HEK293 (cell line): ENCODE data around the gene NECTIN4.

Source experiments
- CTCF ChIA-PET: fragments of 350-600 bp; formaldehyde crosslinking; extraction: SDS; loops from one replicate; lab custom pipeline; 2021; ENCODE audit warnings: antibody characterized with exemption; lab: Yijun Ruan, JAX
- POLR2A ChIA-PET: fragments of 300-600 bp; formaldehyde crosslinking; extraction: SDS; loops from one replicate; lab custom pipeline; 2020; ENCODE audit warnings: antibody characterized with exemption, inconsistent platforms; lab: Yijun Ruan, JAX
- H3K27ac ChIP-seq: fragments of 200-500 bp; sonication (Bioruptor generic); 2 replicates; pipeline ENCODE4 v1.5.1; 2014; ENCODE audit warnings: low read depth, low read length, control low read depth, inconsistent platforms; ENCODE audit errors: extremely low read depth
- H3K36me3 ChIP-seq, 2 experiments: fragments of 200-500 bp in 1 of 2; sonication (Bioruptor generic) in 1 of 2; 1 replicate in 1 of 2; 2 replicates in 1 of 2; pipeline ENCODE4 v1.5.1; 2014 to 2017; ENCODE audit warnings: inconsistent platforms in 2 of 2, low read length in 2 of 2; ENCODE audit not compliant: control insufficient read depth in 2 of 2, insufficient read depth in 1 of 2
- H3K4me1 ChIP-seq: fragments of 200-500 bp; sonication (Bioruptor generic); 2 replicates; pipeline ENCODE4 v1.5.1; 2014; ENCODE audit warnings: mild to moderate bottlenecking, low read length, inconsistent platforms; ENCODE audit not compliant: control insufficient read depth, insufficient read depth
- H3K4me3 ChIP-seq: 2 replicates; pipeline ENCODE4 v1.5.1; 2011; ENCODE audit warnings: low read depth, mild to moderate bottlenecking, control low read depth, low read length, moderate library complexity
- H3K9me3 ChIP-seq: fragments of 200-500 bp; sonication (Bioruptor generic); 2 replicates; pipeline ENCODE4 v1.5.1; 2014; ENCODE audit warnings: low read depth, low read length, inconsistent platforms; ENCODE audit not compliant: control insufficient read depth, insufficient read depth
- BCL11A ChIP-seq: fragments of 450-650 bp; formaldehyde crosslinking; IDR thresholded peaks from 2 replicates; pipeline ENCODE4 v1.5.1; 2016; ENCODE audit warnings: low read depth, missing biosample characterization, missing genetic modification characterization
- HOXC10 ChIP-seq: sonication (generic); formaldehyde crosslinking; IDR thresholded peaks from 2 replicates; pipeline ENCODE4 v1.8.1; 2023; ENCODE audit warnings: mild to moderate bottlenecking, missing genetic modification reagents
- IKZF3 ChIP-seq: fragments of 450-650 bp; IDR thresholded peaks from 2 replicates; pipeline ENCODE4 v1.5.0; 2018; ENCODE audit warnings: missing biosample characterization, mild to moderate bottlenecking, missing genetic modification characterization, moderate library complexity
- KLF16 ChIP-seq: fragments of 450-650 bp; formaldehyde crosslinking; IDR thresholded peaks from 2 replicates; pipeline ENCODE4 v1.5.1; 2017; ENCODE audit warnings: missing biosample characterization, missing genetic modification characterization
- KLF9 ChIP-seq: fragments of 450-650 bp; formaldehyde crosslinking; IDR thresholded peaks from 2 replicates; pipeline ENCODE4 v1.5.1; 2016; ENCODE audit warnings: missing biosample characterization, missing genetic modification characterization, low read depth
- PRDM1 ChIP-seq: fragments of 450-650 bp; formaldehyde crosslinking; IDR thresholded peaks from 2 replicates; pipeline ENCODE4; 2016; ENCODE audit warnings: missing biosample characterization, missing genetic modification characterization
- SP3 ChIP-seq: fragments of 450-650 bp; formaldehyde crosslinking; IDR thresholded peaks from 2 replicates; pipeline ENCODE4 v1.5.1; 2016; ENCODE audit warnings: missing biosample characterization, missing genetic modification characterization
- ZBTB1 ChIP-seq: fragments of 450-650 bp; formaldehyde crosslinking; IDR thresholded peaks from 2 replicates; pipeline ENCODE4 v1.5.1; 2016; ENCODE audit warnings: missing biosample characterization, missing genetic modification characterization
- ZIC2 ChIP-seq: fragments of 450-650 bp; formaldehyde crosslinking; IDR thresholded peaks from 2 replicates; pipeline ENCODE4 v1.5.1; 2016; ENCODE audit warnings: missing biosample characterization, missing genetic modification characterization
- ZNF274 ChIP-seq, 2 experiments: fragments of 200-500 bp in 1 of 2; fragments of 450-650 bp in 1 of 2; sonication (Bioruptor generic) in 1 of 2; formaldehyde crosslinking in 1 of 2; IDR thresholded peaks; 2 replicates each; pipeline versions ENCODE4 v1.5.1 to v1.6.1; 2014 to 2016; ENCODE audit warnings: borderline replicate concordance in 1 of 2, inconsistent platforms in 1 of 2, low read length in 1 of 2, missing biosample characterization in 1 of 2, missing genetic modification characterization in 1 of 2
- ZNF404 ChIP-seq: fragments of 450-650 bp; formaldehyde crosslinking; IDR thresholded peaks from 2 replicates; pipeline ENCODE4 v1.5.1; 2017; ENCODE audit warnings: missing biosample characterization, missing genetic modification characterization
- ZNF558 ChIP-seq: fragments of 450-650 bp; formaldehyde crosslinking; IDR thresholded peaks from 2 replicates; pipeline ENCODE4 v1.5.1; 2016; ENCODE audit warnings: missing biosample characterization, missing genetic modification characterization
- ZNF596 ChIP-seq: fragments of 450-650 bp; IDR thresholded peaks from 2 replicates; pipeline ENCODE4 v1.5.0; 2018; ENCODE audit warnings: missing biosample characterization, mild to moderate bottlenecking, missing genetic modification characterization, moderate library complexity
- ZNF670 ChIP-seq: fragments of 450-650 bp; formaldehyde crosslinking; IDR thresholded peaks from 2 replicates; pipeline ENCODE4 v1.5.1; 2016; ENCODE audit warnings: missing biosample characterization, missing genetic modification characterization, low read depth
- ZNF677 ChIP-seq: fragments of 450-650 bp; IDR thresholded peaks from 2 replicates; pipeline ENCODE4 v1.5.0; 2018; ENCODE audit warnings: missing biosample characterization, mild to moderate bottlenecking, missing genetic modification characterization, moderate library complexity
- ZNF747 ChIP-seq: fragments of 450-650 bp; formaldehyde crosslinking; IDR thresholded peaks from 2 replicates; pipeline ENCODE4 v1.5.1; 2016; ENCODE audit warnings: missing biosample characterization, missing genetic modification characterization
- TF ChIP-seq, protein P1 (sequence below): fragments of 450-650 bp; formaldehyde crosslinking; IDR thresholded peaks from 2 replicates; pipeline ENCODE4 v1.5.1; 2016; ENCODE audit warnings: missing biosample characterization, missing genetic modification characterization
- TF ChIP-seq, protein P2 (sequence below): fragments of 450-650 bp; formaldehyde crosslinking; IDR thresholded peaks from 2 replicates; pipeline ENCODE4 v1.5.1; 2016; ENCODE audit warnings: missing biosample characterization, missing genetic modification characterization, low read depth
- TF ChIP-seq, protein P3 (sequence below): fragments of 450-650 bp; formaldehyde crosslinking; conservative IDR thresholded peaks from 2 replicates; pipeline ENCODE4 v1.5.1; 2016; ENCODE audit warnings: low read depth, missing biosample characterization, missing genetic modification characterization

Gene NECTIN4

DNA sequence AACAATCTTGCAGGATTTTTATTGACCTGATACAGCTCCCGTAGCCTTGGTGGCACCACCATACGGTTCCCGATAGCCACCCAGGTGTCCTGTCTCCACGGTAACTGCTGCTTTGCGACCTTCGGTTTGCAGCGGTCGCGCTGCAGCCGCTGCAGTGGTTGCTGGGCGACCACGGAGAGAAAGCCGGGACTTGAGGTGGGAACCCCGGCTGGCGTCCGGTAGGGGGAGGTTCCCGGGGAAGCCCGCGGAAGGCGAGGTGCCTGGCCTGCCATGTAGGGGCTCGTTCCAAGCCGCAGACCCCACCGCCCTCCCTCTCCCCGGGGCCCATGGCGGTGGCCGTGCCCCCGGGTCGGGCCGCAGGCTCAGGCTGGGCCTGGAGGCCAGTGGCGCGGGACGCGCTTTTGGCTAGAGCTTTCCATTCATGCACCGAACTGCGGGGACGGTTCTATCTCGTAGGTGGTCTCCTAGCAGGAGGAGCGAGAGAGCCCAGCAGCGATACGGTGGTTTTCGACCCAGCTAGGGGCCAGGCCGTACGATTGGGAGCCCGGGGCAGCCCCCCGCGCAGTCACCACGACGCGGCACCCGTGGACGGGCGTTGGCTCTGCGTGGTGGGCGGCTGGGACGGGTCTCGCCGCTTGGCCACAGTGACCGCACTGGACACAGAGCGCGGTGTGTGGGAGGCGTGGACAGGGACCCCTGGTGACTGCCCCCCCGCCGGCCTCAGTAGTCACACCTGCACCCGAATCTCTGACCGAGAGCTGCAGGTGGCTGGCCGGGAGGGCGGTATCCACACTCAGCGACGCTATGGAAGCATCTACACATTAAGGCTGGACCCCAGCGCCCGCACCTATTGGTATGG, 9.1 kb upstream of the NECTIN4 start, which contains the start of gene KLHDC9 (continued):
- peak; percentile 46; the same call in 1 of the 2 replicates for TF ChIP-seq KLF9
- TF ChIP-seq, protein P1, sequence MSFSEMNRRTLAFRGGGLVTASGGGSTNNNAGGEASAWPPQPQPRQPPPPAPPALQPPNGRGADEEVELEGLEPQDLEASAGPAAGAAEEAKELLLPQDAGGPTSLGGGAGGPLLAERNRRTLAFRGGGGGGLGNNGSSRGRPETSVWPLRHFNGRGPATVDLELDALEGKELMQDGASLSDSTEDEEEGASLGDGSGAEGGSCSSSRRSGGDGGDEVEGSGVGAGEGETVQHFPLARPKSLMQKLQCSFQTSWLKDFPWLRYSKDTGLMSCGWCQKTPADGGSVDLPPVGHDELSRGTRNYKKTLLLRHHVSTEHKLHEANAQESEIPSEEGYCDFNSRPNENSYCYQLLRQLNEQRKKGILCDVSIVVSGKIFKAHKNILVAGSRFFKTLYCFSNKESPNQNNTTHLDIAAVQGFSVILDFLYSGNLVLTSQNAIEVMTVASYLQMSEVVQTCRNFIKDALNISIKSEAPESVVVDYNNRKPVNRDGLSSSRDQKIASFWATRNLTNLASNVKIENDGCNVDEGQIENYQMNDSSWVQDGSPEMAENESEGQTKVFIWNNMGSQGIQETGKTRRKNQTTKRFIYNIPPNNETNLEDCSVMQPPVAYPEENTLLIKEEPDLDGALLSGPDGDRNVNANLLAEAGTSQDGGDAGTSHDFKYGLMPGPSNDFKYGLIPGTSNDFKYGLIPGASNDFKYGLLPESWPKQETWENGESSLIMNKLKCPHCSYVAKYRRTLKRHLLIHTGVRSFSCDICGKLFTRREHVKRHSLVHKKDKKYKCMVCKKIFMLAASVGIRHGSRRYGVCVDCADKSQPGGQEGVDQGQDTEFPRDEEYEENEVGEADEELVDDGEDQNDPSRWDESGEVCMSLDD (tag by site-specific recombination): peak; percentile 77; the same call in 1 of the 2 replicates
- peak; percentile 35; the same call in 1 of the 2 replicates for TF ChIP-seq ZIC2

DNA sequence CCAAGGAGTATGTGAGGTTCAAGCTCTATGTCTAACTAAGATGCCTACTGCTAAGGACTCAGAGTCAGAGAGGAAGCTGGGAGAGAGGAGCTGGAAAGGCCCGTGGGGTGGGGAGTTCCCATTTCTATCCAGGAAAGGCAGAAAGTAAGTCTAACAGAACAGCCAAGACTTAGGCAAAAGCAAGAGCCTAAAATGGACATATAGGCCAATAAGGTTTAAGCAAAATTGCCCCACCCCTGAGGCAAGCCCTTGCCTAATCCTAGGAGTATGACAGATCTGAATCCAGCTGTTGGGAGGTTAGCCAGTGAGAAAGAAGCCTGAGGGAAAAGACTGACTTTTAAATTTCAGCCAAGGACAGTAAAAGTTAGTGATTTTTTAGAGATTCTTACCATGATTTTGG, 7.2 kb upstream of the NECTIN4 start:
- Histone ChIP-seq H3K9me3 (no peaks in the 10 kb centered on the region), H3K36me3 (peaks cover 9 to 28% of the 10 kb centered on the region in 2 experiments; a peak in 2 of 3 replicates), H3K4me1 (no peaks in the 10 kb centered on the region; the same call in 1 of the 2 replicates), H3K27ac (no peak overlapping the region), H3K4me3 (no peak overlapping the region)
- TF ChIP-seq ZNF274 (IDR thresholded peaks at IDR 0.05; ENCODE audit: low read length): no peak
- no peak for TF ChIP-seq ZNF274 (tag by site-specific recombination; IDR thresholded peaks at IDR 0.05; ENCODE audit: borderline replicate concordance)
- no peak for TF ChIP-seq KLF16
- no peak for TF ChIP-seq ZNF747 (tag by site-specific recombination)
- TF ChIP-seq SP3: no peak
- TF ChIP-seq ZNF558 (tag by site-specific recombination): no peak
- TF ChIP-seq, protein P2, sequence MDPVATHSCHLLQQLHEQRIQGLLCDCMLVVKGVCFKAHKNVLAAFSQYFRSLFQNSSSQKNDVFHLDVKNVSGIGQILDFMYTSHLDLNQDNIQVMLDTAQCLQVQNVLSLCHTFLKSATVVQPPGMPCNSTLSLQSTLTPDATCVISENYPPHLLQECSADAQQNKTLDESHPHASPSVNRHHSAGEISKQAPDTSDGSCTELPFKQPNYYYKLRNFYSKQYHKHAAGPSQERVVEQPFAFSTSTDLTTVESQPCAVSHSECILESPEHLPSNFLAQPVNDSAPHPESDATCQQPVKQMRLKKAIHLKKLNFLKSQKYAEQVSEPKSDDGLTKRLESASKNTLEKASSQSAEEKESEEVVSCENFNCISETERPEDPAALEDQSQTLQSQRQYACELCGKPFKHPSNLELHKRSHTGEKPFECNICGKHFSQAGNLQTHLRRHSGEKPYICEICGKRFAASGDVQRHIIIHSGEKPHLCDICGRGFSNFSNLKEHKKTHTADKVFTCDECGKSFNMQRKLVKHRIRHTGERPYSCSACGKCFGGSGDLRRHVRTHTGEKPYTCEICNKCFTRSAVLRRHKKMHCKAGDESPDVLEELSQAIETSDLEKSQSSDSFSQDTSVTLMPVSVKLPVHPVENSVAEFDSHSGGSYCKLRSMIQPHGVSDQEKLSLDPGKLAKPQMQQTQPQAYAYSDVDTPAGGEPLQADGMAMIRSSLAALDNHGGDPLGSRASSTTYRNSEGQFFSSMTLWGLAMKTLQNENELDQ (tag by site-specific recombination): no peak
- ChIA-PET POLR2A (interaction anchor here (1.4 to 2.5 kb wide), 3 partner anchors 51 to 99 kb away, joined by 5 to 10 read pairs (median 6); partner anchors contain the start of genes F11R and USF1), CTCF (interaction anchor here (0.7 to 4.5 kb wide), 14 partner anchors 10 to 368 kb away, joined by 3 to 60 read pairs (median 8); partner anchors contain the start of genes ARHGAP30 and USF1)

DNA sequence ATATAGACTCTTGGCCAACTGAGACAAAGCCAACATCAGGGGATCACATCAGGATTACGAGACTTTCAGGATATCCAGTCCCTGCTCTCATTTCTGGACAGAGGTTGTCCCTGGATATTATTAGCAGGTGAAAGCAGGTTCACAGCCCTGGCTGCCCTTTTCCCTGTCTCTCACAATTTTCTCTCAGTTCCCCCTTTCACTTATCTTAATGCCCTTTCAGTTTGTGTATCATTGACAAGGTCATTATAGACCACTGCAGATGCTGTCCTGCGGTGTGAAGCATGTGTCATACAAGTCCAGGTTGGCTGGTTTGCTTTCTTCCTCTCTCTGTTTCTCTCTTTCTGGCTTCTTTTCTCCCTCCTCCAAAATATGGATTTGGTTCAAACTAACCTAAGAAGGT, 6.7 kb upstream of the NECTIN4 start:
- Histone ChIP-seq H3K9me3 (no peaks in the 10 kb centered on the region), H3K27ac (no peak overlapping the region)
- CTCF ChIA-PET: interaction anchor here (0.6 to 4.5 kb wide), 9 partner anchors 24 to 261 kb away, joined by 3 to 60 read pairs (median 9); partner anchors contain the start of genes ARHGAP30, F11R and USF1
- TF ChIP-seq ZNF404: no peak
- 0 out of 2 replicates have a peak, but pooled peaks have one; percentile 27 for TF ChIP-seq PRDM1
- TF ChIP-seq, all 188 proteins: peak for 1
- no peaks in the 10 kb centered on the region; the same call in 1 of the 2 replicates for H3K4me1 ChIP-seq
- H3K36me3 ChIP-seq: peaks cover 4 to 24% of the 10 kb centered on the region in 2 experiments; a peak in 2 of 3 replicates
- POLR2A ChIA-PET: no interaction called here
- no peak overlapping the region for H3K4me3 ChIP-seq

DNA sequence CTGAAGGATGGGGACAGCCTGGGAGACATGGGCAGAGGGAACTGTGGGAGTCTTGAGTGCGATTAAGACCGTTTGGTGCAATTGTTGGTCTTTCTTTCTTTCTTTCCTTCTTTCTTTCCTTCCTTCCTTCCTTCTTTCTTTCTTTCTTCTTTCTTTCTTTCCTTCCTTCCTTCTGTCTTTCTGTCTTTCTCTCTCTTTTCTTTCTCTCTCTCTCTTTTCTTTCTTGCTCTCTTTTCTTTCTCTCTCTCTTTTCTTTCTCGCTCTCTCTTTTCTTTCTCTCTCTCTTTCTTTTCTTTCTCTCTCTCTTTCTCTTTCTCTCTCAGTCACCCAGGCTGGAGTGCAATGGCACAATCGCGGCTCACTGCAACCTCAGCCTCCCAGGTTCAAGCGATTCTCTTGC, 5.9 kb upstream of the NECTIN4 start:
- Histone ChIP-seq H3K9me3 (no peaks in the 10 kb centered on the region), H3K36me3 (peaks cover 0 to 18% of the 10 kb centered on the region in 2 experiments; a peak in 1 of 3 replicates), H3K27ac (no peak overlapping the region), H3K4me1 (no peaks in the 10 kb centered on the region; the same call in 1 of the 2 replicates), H3K4me3 (no peak overlapping the region)
- ChIA-PET CTCF (interaction anchor here (0.6 to 4.5 kb wide), 6 partner anchors 23 to 261 kb away, joined by 3 to 60 read pairs (median 24); partner anchors contain the start of genes ARHGAP30, F11R and USF1), POLR2A (no interaction called here)
- TF ChIP-seq, protein P3, sequence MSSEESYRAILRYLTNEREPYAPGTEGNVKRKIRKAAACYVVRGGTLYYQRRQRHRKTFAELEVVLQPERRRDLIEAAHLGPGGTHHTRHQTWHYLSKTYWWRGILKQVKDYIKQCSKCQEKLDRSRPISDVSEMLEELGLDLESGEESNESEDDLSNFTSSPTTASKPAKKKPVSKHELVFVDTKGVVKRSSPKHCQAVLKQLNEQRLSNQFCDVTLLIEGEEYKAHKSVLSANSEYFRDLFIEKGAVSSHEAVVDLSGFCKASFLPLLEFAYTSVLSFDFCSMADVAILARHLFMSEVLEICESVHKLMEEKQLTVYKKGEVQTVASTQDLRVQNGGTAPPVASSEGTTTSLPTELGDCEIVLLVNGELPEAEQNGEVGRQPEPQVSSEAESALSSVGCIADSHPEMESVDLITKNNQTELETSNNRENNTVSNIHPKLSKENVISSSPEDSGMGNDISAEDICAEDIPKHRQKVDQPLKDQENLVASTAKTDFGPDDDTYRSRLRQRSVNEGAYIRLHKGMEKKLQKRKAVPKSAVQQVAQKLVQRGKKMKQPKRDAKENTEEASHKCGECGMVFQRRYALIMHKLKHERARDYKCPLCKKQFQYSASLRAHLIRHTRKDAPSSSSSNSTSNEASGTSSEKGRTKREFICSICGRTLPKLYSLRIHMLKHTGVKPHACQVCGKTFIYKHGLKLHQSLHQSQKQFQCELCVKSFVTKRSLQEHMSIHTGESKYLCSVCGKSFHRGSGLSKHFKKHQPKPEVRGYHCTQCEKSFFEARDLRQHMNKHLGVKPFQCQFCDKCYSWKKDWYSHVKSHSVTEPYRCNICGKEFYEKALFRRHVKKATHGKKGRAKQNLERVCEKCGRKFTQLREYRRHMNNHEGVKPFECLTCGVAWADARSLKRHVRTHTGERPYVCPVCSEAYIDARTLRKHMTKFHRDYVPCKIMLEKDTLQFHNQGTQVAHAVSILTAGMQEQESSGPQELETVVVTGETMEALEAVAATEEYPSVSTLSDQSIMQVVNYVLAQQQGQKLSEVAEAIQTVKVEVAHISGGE: no peak
- TF ChIP-seq PRDM1: peak; percentile 58; the same call in 1 of the 2 replicates
- TF ChIP-seq ZBTB1 (tag by site-specific recombination): no peak
- TF ChIP-seq ZNF677: no peak
- TF ChIP-seq IKZF3: no peak
- TF ChIP-seq ZNF596 (tag by site-specific recombination): peak; percentile 90
- no peak for TF ChIP-seq ZNF670
- no peak for TF ChIP-seq BCL11A (tag by site-specific recombination)
- no peak for TF ChIP-seq HOXC10 (CRISPR knock-in tag)
